Left renal cortex interstitium (tissue), 4 donors: ENCODE data around the gene RABGAP1. TPM values are rescaled to one million over a fixed set of nuclear protein-coding genes. Genes with fewer than 3 reads are reported as not detected.

Experiments
- DNase-seq, 4 donors: peaks; one replicate each; pipeline ENCODE4 v3.0.0-alpha.2; 2013; ENCODE audit warnings: low read depth in 4 of 4, low spot score in 2 of 4, missing footprints in 1 of 4
- polyA plus RNA-seq, 4 donors: library from polyadenylated mRNA; unstranded; fragments of 120-200 nt; gene quantifications; one replicate each; pipeline ENCODE4 v1.2.1, GENCODE V29; 2013; ENCODE audit not compliant: insufficient read length in 4 of 4

The RABGAP1 gene
- polyA plus RNA-seq, 4 donors: 52.0 to 76.5 (median 61.5) TPM

DNA sequence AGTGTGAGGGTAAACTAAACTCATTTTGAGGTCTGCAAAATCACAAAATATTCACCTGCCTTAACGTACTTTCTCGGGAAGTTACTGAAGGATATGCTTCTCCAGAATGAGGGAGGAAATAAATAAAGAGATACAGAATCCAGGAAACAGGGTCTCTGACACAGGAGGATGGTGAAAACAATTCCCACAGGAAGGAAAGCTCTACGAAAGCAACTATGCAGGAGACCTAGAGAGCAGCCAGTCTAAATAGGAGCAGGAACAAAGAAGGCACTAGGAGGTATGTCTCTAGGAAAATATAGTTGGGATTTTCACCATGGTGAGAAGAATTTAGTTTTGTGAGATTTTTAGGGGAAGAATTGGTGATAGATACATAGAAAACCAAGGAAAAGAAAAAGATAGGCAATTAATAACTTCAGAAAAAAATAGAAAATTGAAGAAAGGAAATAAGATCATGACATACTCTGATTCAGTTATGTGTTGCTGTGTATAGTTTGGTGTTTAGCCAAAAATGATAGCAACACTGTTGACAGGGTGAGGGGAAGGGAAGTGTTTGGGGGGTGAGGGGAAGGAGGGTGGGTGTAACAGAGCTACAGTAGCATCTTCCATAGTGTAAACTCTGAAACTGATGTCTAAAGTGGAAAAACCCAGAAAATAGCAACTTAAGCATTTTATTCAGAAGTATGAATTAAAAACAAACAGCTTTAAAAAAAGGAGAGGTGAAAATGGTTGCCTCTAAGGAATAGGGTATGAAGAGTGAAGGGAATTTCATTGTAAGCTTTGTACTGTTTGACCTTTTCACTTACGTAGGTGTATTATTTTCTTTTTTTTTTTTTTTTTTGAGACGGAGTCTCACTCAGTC is 102.5 kb downstream of the RABGAP1 start:
- DNase-seq: no peak

DNA sequence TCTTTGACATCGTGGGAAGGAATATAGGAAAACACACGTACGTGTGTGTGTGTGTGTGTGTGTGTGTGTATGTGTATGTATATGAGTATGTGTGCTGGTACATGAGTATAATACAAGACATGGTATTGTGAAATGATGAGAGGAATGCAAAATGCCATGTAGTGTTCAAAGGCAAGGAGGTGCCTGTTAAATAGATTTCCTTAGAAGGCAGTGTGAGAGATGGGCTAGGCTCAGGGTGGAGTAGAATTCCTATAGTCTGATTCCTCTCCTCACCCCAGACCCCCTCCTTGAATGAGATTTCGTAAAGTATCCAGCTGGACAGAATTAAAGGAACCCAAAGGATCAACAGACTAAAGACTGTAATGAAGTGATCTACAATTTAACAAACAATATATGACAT is 103.8 kb downstream of the RABGAP1 start:
- DNase-seq: no peak

DNA sequence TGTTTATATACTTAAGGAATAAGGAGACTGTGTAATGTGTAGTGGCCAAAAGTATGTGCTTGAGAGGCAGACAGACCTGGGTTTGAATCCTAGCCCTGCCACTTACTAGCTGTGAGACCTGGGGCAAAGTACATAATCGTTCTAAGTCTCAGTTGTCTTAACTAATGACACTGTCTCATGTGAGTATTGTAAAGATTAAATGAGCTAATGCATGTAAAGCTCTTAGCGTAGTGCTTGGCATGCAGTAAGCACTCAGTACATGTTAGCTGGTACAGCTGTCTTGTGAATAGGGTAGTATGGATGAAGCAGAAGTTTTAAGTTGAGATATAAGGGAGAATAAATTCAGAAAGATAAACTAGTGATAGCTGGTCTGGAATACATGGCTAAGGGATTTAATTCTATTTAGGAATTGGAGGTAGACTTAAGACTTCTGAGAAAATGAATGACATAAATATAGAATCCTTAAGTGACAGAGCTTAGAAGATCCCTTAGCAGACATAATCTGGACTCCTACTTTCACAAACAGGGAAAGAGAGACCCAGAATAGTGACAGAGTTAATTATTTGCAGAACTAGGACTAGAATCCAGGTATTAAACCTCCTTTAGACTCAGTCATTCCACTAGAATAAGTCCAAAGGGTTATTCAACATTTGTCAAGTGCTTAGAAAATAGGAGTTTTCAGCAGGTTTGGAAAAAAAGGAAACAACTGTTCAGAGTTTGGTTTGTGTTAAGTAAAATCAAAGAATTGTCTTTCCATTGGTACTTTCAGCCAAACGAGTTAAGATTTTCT is 105.8 kb downstream of the RABGAP1 start:
- no peak for DNase-seq

DNA sequence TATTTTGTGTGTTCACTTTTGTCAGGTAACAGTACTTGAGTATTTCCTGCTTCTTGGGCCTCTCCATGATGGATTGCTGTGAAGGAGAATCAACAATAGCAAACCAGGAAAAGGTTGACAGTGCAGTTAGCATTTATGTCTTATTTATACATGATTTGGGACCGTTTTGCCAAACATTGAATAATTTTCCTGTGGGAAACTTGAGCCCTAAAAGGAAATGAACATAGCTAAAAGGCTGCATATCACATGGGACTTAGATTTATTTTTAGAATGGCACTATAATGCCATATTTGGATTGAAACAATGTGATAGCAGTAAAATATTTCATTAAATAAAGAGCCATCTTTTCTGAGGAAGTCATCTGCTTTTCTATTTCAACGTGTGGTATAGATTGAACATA is 107.9 kb downstream of the RABGAP1 start:
- no peak for DNase-seq

DNA sequence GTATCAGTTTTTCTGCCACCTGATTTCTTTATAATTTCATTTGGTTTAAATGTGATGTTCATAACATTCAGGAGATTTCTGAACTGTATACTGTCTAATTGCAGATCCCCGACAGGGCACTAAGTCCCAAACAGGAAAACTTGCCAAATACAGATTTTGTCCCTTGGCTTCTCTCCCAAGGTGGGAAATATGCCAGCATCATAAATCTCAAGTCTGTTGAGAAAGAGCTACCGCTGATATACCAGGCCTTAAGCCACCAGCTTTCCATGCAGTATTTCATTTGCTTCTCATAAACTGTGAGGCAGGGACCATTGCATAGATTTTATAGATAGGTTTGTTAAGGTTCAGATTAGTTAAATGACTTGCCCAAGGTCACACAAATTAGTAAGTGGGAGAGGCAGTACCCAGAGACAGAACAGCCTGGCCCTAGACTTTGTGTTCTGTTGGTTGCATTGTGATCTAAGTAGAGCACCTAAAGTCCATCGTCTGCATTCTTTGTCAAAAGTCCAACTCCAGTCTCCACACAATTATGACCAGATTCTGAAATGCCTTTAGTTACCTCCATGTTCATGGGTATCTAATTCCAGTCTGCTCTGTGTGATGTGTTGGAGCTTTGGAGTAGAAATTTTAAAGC is 108.9 kb downstream of the RABGAP1 start:
- DNase-seq: no peak

DNA sequence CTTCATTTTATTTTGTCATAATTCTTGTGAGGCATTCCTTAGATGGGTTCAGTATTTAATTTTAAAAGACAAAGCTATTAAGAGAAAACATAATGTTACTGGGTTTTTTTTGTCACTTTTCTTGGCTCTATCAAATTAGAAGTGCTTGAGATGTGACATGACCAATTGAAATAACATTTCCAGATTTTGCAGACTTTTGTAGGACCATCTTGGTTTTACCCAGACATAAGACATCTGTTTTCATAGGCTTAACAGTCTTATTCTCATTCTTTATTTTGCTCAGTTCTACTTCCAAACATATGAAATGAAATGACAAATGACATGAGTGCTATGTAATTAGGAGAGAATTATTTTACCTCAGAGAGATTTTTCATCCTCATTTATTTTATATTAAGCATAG is 112.2 kb downstream of the RABGAP1 start:
- no peak for DNase-seq

DNA sequence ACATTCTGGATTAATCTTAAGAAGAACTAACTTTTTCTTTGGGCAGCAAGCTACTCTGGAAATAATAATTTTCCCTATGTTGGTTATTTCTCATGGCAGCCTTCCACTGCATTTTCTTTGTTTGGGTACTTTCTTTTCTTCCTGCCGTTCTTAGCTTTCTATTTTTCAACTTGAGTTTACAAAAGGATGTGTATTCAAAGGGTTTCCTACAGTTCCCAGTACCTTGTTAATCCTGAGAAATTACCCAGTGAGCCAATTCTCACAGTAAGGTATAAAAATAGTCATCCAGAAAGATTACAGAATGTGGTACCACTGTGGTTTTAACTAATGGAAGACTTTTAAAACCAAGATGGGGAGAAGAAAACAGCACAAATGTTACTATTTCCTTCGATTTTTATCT is 112.9 kb downstream of the RABGAP1 start:
- no peak for DNase-seq

DNA sequence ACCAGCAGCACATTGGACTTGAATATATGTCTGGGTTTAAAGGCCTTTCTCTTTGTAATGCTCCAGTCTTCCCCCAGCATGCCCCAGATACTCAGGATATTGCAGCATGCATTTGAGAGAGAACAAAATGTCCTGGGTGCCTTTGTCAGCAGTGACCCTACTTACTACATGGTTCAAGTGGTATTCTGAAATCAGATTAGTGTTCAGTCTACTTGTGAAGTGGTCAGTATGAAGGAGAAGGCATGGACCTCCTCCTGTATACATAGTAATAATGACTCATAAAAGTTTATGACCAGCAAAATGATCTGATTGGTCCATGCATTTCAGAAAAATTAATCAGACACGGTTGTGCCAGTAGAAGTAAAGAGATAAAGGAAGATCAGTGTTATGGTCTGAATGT is 118.0 kb downstream of the RABGAP1 start:
- no peak for DNase-seq

DNA sequence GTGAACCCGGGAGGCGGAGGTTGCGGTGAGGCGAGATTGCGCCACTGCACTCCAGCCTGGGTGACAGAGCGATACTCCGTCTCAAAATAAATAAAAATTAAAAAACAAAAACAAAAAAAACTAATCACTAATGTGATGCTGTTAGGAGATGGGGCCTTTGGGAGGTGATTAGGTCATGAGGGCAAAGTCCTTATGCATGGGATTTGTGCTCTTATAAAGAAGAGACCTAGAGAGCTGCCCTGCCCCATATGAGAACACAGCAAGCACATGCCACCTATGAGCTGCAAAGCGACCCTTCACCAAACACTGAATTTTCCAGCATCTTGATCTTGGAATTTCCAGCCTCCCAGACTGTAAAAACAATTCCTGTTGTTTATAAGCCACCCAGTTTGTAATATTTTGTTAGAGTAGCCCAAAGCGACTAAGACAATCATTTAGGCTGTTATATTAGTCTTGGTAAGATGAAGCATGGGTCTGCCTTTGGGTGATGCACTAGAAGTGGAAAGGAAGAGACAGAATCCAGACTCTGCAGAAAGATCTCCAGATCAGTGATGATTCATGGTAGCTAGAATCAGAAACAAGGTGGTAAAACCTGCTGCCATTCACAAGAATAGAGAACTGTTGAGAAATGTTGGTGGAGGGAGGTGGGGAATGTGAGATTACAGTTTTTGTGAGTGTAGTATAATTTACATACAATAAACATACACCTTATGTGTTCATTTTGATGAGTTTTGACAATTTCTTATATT is 118.8 kb downstream of the RABGAP1 start:
- no peak for DNase-seq

DNA sequence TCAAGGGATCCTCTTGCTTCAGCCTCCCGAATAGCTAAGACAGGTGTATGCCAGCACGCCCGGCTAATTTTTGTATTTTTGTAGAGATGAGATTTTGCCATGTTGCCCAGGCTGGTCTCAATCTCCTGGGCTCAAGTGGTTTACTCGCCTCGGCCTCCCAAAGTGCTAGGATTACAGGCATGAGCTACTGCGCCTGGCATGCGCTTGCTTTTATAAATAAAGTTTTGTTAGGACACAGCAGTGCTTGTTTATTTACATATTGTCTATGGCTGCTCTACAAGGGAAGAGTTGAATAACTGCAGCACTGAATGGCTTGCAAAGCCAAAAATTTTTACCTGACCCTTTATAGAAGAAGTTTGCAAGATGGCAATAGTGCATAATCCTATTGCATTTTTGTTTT is 120.4 kb downstream of the RABGAP1 start:
- no peak for DNase-seq

DNA sequence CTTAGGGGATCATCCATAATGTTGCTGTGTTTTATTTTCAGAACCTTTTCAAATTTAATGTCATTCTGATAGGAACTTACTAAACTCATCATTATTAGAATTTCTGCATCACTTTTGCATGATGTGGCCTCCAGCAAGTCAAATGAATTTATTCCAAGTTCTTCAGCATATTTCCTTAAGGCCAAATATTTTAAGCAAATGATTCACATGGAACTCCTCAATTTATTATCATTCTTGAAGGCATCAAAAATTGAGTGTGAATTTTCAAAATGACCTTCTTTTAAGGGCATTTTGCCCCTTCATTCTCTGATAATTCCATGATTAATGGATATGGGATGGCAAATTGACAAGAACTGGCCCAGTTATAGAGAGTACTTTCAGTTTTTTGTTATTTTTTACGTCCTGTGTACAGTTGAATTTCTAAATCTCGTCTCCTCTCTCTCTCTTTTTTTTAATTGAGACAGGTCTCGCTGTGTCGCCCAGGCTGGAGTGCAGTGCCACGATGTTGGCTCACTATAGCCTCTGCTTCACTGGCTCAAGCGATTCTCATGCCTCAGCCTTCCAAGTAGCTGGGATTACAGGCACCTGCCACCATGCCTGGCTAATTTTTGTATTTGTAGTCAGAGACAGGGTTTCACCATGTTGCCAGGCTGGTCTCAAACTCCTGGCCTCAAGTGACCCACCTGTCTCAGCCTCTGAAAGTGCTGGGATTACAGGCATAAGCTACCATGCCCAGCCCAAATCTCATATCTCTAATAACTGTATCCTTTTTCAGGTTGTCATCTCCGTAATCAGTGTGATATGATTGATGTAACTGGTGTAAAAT is 121.7 kb downstream of the RABGAP1 start:
- no peak for DNase-seq

DNA sequence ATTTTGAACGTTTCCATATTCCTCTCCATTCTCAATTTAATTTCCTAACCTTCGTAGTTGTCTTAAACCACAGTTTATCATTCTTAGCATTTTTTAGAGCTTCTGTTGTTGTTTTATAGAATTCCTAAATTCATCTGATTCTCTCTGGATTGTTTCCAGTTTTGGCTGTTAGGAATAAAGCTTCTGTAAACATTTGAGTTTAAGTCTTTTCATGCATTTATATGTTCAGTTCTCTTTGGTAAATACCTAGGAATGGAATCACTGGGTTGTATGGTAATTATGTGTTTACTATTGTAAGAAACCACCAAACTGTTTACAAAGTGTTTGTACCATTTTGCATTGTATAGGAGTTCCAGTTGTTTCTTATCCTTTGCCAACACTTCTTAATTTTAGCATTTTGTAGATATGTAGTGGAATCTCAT is 122.4 kb downstream of the RABGAP1 start:
- no peak for DNase-seq

DNA sequence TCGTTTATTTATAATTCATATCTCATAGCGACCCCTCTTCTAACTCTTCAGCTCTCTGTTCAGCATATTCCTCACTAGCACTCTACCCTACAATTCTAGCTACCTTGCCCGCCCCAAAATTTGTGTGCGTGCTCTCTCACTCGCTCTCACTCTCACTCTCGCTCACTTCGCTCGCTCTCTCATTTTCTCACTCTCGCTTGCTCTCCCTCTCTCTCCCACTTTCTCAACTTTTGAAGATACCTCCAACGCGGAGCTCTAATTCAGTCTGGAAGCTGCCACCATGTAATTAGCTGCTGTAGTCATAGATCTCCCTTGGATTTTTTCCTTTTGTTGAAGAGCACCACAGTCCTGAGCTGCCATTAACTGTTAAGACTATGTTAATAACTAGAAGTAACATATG is 123.1 kb downstream of the RABGAP1 start:
- no peak for DNase-seq

DNA sequence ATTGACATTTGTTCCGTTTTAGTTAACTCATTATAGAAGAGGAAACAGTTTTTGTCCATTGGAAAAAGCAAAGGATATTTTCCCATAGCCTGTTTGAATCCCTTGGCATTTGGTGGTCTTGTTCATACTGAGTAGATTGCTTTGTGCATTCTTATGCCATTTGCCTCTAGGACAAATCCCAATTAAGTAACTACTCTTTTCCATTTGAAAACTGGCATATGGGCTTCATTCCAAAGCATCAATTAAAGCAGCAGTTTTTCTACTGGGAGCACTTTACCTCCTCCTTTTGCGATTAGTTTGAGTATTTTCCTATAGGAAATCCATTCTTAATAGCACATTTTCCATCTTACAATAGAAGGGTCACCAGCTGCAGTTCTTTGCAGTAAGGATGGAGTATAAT is 123.9 kb downstream of the RABGAP1 start:
- DNase-seq: no peak

DNA sequence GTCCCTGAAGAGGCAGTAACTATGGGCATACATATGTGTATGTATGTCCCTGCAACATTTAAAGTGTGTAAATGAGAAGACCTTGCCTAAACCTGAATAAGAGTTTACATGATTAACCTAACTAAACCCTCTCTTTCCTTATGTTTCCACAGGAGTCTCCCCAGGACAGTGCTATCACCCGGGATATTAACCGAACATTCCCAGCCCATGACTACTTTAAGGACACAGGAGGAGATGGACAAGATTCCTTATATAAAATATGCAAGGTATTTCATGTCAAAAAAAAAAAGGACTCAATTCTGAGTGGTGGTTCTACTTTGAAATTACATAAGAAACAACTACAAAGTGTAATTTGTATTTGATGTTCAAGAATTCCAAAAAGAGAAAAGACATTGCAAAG is 124.4 kb downstream of the RABGAP1 start:
- no peak for DNase-seq

DNA sequence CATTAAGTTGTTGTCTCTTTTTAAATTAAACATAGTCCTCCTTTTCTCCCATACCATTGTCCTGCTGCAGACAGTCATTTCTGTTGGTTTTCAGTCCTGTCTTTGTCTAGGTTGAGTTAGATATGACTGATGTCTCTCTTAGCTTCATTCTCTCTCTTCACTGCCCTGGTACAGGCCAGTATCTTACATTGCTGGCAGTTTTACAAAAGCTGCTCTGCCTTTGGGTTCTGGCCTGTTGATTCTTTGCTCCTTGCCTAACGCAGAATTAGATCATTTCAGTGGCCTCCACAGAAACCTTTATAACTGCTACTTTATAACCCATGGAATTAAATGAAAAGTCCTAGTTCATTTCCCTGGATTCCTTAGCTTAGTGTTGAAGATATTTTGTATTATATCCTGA is 126.3 kb downstream of the RABGAP1 start:
- DNase-seq: no peak

DNA sequence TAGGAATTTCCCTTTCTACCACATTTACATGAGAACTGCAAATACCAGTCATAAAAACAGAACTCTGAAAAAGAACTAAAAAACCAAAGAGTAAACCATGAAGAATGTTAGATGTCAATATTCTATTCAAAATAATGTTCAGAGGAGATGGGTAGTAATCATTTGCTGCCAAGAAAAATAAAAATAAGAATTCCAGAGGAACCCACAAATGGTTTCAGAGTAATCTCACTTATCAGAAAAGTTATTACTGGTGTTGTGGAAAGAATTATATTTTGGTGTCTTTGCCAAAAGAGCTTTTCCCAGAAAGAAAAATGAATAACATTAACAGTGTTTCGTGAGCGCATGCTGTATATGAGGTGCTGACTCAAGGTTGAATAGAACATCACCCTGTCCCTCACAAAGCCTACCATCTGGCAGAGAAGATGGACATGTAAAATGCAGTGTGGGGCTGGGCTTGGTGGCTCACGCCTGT is 128.2 kb downstream of the RABGAP1 start:
- DNase-seq: no peak

DNA sequence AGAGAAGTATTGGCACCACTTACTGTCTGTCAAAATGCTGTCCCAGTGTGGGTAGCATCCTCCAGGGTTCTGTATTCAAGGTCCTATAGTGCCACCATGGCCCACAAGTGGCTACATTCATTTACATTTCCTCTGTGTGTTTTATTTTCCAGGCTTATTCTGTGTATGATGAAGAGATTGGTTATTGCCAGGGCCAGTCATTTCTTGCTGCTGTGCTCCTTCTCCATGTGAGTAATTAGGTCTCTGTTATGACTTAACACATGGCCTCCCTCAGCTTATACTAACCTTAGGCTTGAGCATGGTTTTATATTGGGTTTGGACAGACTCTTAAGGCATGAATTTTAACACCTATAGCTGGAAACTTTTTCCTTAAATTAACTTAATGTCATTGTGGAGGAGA is 129.4 kb downstream of the RABGAP1 start:
- no peak for DNase-seq

DNA sequence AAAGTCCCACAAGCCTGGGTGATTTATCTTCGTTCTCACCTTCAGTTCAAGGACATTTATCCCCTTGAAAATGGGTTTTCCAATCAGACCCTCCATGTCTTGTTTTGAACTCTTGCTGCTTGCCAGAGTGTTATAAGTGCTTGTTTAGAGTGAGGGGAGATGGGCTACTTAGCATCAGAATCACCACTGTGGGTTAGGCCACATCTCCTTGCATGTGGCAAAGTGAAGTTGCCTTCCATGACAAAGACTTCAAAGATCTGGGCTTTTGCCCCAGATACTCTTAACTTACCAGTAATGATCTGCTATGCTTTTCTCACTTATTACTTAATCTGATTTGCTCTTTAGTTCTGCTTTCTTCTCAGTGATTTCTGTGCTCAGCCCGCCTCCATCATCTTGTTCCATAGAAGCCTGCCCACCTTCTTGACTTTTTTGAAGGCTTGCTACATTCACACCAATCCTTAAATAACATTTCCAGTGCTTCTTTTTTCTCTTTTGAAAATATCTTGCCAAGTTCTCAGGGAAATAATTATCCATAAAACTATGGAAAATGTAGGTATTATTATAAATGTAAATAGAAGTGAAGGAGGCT is 131.7 kb downstream of the RABGAP1 start:
- no peak for DNase-seq
